HFF-Myc (cell line): Measurements from ENCODE around the gene CEP85.
"Not testable (repeated sequence)": the region's sequence is repeated elsewhere in the genome, so short reads cannot be mapped to it uniquely, and the experiment has no call there.

ENCODE experiments used
- DNase-seq: peaks from one replicate; pipeline ENCODE4 v3.0.0-alpha.2; 2011; ENCODE audit warnings: low read depth; ENCODE audit errors: extremely low read depth
- H3K4me3 ChIP-seq: replicated peaks from 2 replicates; pipeline ENCODE4 v1.5.1; 2011; ENCODE audit warnings: low read depth, mild to moderate bottlenecking, control low read depth, low read length
- CTCF ChIP-seq: IDR thresholded peaks from 2 replicates; pipeline ENCODE4 v1.5.1; 2012; ENCODE audit warnings: mild to moderate bottlenecking, low read depth, low read length, control low read depth; ENCODE audit errors: missing control alignments

The CEP85 gene

GRCh38 chr1:26288311-26288941 lies 54.4 kb downstream of the CEP85 start:
- H3K4me3 ChIP-seq: no peak overlapping the region
- TF ChIP-seq CTCF: no peak
- no peak for DNase-seq

- no peak overlapping the region for H3K4me3 ChIP-seq
- TF ChIP-seq CTCF: no peak
- DNase-seq: no peak
Observed at GRCh38 chr1:26289158-26290059, 55.4 kb downstream of the CEP85 start.

- H3K4me3 ChIP-seq: no peak overlapping the region
- no peak for DNase-seq
- no peak for TF ChIP-seq CTCF
Observed at GRCh38 chr1:26290122-26290881, 56.3 kb downstream of the CEP85 start.

GRCh38 chr1:26290882-26291261 lies 56.9 kb downstream of the CEP85 start:
- TF ChIP-seq CTCF: no peak
- no peak for DNase-seq
- no peak overlapping the region for H3K4me3 ChIP-seq

- no peak for TF ChIP-seq CTCF
- DNase-seq: no peak
- no peak overlapping the region for H3K4me3 ChIP-seq
Observed at GRCh38 chr1:26291433-26291832, 57.4 kb downstream of the CEP85 start.

GRCh38 chr1:26291939-26292338 lies 57.9 kb downstream of the CEP85 start:
- TF ChIP-seq CTCF: no peak
- no peak overlapping the region for H3K4me3 ChIP-seq
- no peak for DNase-seq

GRCh38 chr1:26292735-26293134 lies 58.7 kb downstream of the CEP85 start:
- H3K4me3 ChIP-seq, DNase-seq: not testable (repeated sequence)
